HEK293 (cell line): ENCODE results near the gene LIPJ.

Experiments
- HIC1 ChIP-seq: fragments of 450-650 bp; formaldehyde crosslinking; IDR thresholded peaks from 2 replicates; pipeline ENCODE4 v1.5.1; 2016; ENCODE audit warnings: missing biosample characterization, missing genetic modification characterization
- KLF10 ChIP-seq: fragments of 450-650 bp; IDR thresholded peaks from 2 replicates; pipeline ENCODE4 v1.5.1; 2018; ENCODE audit warnings: missing biosample characterization, mild to moderate bottlenecking, missing genetic modification characterization
- KLF8 ChIP-seq: fragments of 450-650 bp; formaldehyde crosslinking; IDR thresholded peaks from 2 replicates; pipeline ENCODE4 v1.5.1; 2016; ENCODE audit warnings: missing biosample characterization, missing genetic modification characterization
- REPIN1 ChIP-seq: fragments of 450-650 bp; formaldehyde crosslinking; IDR thresholded peaks from 2 replicates; pipeline ENCODE4 v1.5.1; 2017; ENCODE audit warnings: missing biosample characterization, missing genetic modification characterization, low read depth
- SETDB1 ChIP-seq: IDR thresholded peaks from one replicate; pipeline ENCODE4 v1.6.1; 2017; ENCODE audit warnings: mild to moderate bottlenecking, low read length, moderate library complexity, mixed read lengths; ENCODE audit not compliant: insufficient read length
- TCF7L2 ChIP-seq: IDR thresholded peaks from 2 replicates; pipeline ENCODE4 v1.6.1; 2011; ENCODE audit warnings: low read depth, mild to moderate bottlenecking, inconsistent platforms, low read length, moderate library complexity, borderline replicate concordance
- YY1 ChIP-seq: fragments of 450-650 bp; formaldehyde crosslinking; IDR thresholded peaks from 2 replicates; pipeline ENCODE4 v1.5.1; 2018; ENCODE audit warnings: missing biosample characterization, missing genetic modification characterization
- YY2 ChIP-seq: fragments of 450-650 bp; formaldehyde crosslinking; IDR thresholded peaks from 2 replicates; pipeline ENCODE4 v1.5.1; 2016; ENCODE audit warnings: missing biosample characterization, missing genetic modification characterization
- ZBTB10 ChIP-seq: fragments of 450-650 bp; formaldehyde crosslinking; IDR thresholded peaks from 2 replicates; pipeline ENCODE4 v1.5.1; 2016; ENCODE audit warnings: missing biosample characterization, missing genetic modification characterization
- ZNF132 ChIP-seq: fragments of 450-650 bp; formaldehyde crosslinking; IDR thresholded peaks from 2 replicates; pipeline ENCODE4 v1.5.1; 2017; ENCODE audit warnings: missing biosample characterization, missing genetic modification characterization, borderline replicate concordance
- ZNF138 ChIP-seq: fragments of 450-650 bp; formaldehyde crosslinking; IDR thresholded peaks from 2 replicates; pipeline ENCODE4 v1.5.1; 2016; ENCODE audit warnings: missing biosample characterization, missing genetic modification characterization, borderline replicate concordance
- ZNF148 ChIP-seq: fragments of 450-650 bp; formaldehyde crosslinking; IDR thresholded peaks from 2 replicates; pipeline ENCODE4 v1.5.0; 2017; ENCODE audit warnings: missing biosample characterization, missing genetic modification characterization, borderline replicate concordance
- ZNF23 ChIP-seq: fragments of 450-650 bp; formaldehyde crosslinking; IDR thresholded peaks from 2 replicates; pipeline ENCODE4 v1.5.1; 2016; ENCODE audit warnings: missing biosample characterization, missing genetic modification characterization, borderline replicate concordance
- ZNF398 ChIP-seq: fragments of 450-650 bp; formaldehyde crosslinking; IDR thresholded peaks from 2 replicates; pipeline ENCODE4 v1.5.1; 2017; ENCODE audit warnings: missing biosample characterization, missing genetic modification characterization
- ZNF423 ChIP-seq: fragments of 450-650 bp; formaldehyde crosslinking; IDR thresholded peaks from 2 replicates; pipeline ENCODE4 v1.5.1; 2016; ENCODE audit warnings: missing biosample characterization, missing genetic modification characterization
- ZNF768 ChIP-seq: fragments of 450-650 bp; formaldehyde crosslinking; IDR thresholded peaks from 2 replicates; pipeline ENCODE4 v1.5.1; 2018; ENCODE audit warnings: missing biosample characterization, mild to moderate bottlenecking, missing genetic modification characterization
- ZNF792 ChIP-seq: fragments of 450-650 bp; formaldehyde crosslinking; IDR thresholded peaks from 2 replicates; pipeline ENCODE4 v1.5.1; 2016; ENCODE audit warnings: missing biosample characterization, missing genetic modification characterization
- ZSCAN30 ChIP-seq: fragments of 450-650 bp; IDR thresholded peaks from 2 replicates; pipeline ENCODE4 v1.5.1; 2018; ENCODE audit warnings: missing biosample characterization, mild to moderate bottlenecking, missing genetic modification characterization, moderate library complexity
- TF ChIP-seq, protein P1 (sequence below): fragments of 450-650 bp; IDR thresholded peaks from 2 replicates; pipeline ENCODE4 v1.5.1; 2018; ENCODE audit warnings: missing biosample characterization, mild to moderate bottlenecking, missing genetic modification characterization
- TF ChIP-seq, protein P2 (sequence below): fragments of 450-650 bp; IDR thresholded peaks from 2 replicates; pipeline ENCODE4 v1.5.1; 2018; ENCODE audit warnings: missing biosample characterization, missing genetic modification characterization
- TF ChIP-seq, protein P3 (sequence below): fragments of 450-650 bp; formaldehyde crosslinking; optimal IDR thresholded peaks from 2 replicates; pipeline ENCODE3; 2016; ENCODE audit warnings: missing biosample characterization, mild to moderate bottlenecking, missing genetic modification characterization
- TF ChIP-seq, protein P4 (sequence below): fragments of 450-650 bp; formaldehyde crosslinking; IDR thresholded peaks from 2 replicates; pipeline ENCODE4 v1.5.1; 2016; ENCODE audit warnings: missing biosample characterization, missing genetic modification characterization
- TF ChIP-seq, protein P5 (sequence below): fragments of 450-650 bp; formaldehyde crosslinking; IDR thresholded peaks from 2 replicates; pipeline ENCODE4 v1.5.1; 2017; ENCODE audit warnings: missing biosample characterization, missing genetic modification characterization

The LIPJ gene

DNA sequence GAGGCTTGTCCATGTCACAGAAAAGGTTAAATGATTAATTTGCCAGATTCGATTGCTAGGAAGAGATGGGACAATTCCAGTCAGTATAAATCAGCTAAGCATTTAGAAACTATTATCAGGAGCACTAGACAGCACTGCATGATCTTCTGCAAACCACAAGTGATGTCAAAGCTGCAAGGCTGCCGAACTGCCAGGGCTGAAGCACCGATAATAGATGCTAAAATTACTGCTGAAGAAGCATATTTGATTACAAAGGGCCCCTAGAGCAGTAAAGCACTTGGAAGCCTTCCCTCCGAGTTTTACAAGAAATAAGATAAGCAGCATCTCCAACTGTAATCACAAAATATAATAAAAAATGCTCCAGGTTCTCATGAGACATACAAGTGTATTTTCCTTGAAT, 44.0 kb upstream of the LIPJ start (continued):
- TF ChIP-seq ZNF132 (tag by site-specific recombination): no peak
- no peak for TF ChIP-seq REPIN1 (tag by site-specific recombination)
- no peak for TF ChIP-seq ZNF768 (tag by site-specific recombination)
- no peak for TF ChIP-seq KLF8 (tag by site-specific recombination)
- no peak for TF ChIP-seq ZBTB10 (tag by site-specific recombination)
- TF ChIP-seq ZSCAN30 (tag by site-specific recombination): peak; percentile 54; the same call in 1 of the 2 replicates
- TF ChIP-seq YY2 (tag by site-specific recombination): no peak
- no peak for TF ChIP-seq ZNF792
- TF ChIP-seq, protein P1, sequence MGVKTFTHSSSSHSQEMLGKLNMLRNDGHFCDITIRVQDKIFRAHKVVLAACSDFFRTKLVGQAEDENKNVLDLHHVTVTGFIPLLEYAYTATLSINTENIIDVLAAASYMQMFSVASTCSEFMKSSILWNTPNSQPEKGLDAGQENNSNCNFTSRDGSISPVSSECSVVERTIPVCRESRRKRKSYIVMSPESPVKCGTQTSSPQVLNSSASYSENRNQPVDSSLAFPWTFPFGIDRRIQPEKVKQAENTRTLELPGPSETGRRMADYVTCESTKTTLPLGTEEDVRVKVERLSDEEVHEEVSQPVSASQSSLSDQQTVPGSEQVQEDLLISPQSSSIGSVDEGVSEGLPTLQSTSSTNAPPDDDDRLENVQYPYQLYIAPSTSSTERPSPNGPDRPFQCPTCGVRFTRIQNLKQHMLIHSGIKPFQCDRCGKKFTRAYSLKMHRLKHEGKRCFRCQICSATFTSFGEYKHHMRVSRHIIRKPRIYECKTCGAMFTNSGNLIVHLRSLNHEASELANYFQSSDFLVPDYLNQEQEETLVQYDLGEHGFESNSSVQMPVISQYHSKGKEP (tag by site-specific recombination): peak; percentile 96
- TF ChIP-seq HIC1 (tag by site-specific recombination): no peak
- TF ChIP-seq SETDB1: no peak
- TF ChIP-seq YY1 (tag by site-specific recombination): no peak
- no peak for TF ChIP-seq ZNF138
- TF ChIP-seq ZNF423 (tag by site-specific recombination): no peak
- TF ChIP-seq, protein P2, sequence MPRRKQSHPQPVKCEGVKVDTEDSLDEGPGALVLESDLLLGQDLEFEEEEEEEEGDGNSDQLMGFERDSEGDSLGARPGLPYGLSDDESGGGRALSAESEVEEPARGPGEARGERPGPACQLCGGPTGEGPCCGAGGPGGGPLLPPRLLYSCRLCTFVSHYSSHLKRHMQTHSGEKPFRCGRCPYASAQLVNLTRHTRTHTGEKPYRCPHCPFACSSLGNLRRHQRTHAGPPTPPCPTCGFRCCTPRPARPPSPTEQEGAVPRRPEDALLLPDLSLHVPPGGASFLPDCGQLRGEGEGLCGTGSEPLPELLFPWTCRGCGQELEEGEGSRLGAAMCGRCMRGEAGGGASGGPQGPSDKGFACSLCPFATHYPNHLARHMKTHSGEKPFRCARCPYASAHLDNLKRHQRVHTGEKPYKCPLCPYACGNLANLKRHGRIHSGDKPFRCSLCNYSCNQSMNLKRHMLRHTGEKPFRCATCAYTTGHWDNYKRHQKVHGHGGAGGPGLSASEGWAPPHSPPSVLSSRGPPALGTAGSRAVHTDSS: no peak
- TF ChIP-seq, protein P3, sequence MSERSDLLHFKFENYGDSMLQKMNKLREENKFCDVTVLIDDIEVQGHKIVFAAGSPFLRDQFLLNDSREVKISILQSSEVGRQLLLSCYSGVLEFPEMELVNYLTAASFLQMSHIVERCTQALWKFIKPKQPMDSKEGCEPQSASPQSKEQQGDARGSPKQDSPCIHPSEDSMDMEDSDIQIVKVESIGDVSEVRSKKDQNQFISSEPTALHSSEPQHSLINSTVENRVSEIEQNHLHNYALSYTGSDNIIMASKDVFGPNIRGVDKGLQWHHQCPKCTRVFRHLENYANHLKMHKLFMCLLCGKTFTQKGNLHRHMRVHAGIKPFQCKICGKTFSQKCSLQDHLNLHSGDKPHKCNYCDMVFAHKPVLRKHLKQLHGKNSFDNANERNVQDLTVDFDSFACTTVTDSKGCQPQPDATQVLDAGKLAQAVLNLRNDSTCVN: no peak
- TF ChIP-seq TCF7L2: peak; percentile 32; the same call in 1 of the 2 replicates
- no peak for TF ChIP-seq ZNF23 (tag by site-specific recombination)
- TF ChIP-seq, protein P4, sequence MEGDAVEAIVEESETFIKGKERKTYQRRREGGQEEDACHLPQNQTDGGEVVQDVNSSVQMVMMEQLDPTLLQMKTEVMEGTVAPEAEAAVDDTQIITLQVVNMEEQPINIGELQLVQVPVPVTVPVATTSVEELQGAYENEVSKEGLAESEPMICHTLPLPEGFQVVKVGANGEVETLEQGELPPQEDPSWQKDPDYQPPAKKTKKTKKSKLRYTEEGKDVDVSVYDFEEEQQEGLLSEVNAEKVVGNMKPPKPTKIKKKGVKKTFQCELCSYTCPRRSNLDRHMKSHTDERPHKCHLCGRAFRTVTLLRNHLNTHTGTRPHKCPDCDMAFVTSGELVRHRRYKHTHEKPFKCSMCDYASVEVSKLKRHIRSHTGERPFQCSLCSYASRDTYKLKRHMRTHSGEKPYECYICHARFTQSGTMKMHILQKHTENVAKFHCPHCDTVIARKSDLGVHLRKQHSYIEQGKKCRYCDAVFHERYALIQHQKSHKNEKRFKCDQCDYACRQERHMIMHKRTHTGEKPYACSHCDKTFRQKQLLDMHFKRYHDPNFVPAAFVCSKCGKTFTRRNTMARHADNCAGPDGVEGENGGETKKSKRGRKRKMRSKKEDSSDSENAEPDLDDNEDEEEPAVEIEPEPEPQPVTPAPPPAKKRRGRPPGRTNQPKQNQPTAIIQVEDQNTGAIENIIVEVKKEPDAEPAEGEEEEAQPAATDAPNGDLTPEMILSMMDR (tag by site-specific recombination): no peak
- no peak for TF ChIP-seq ZNF148 (tag by site-specific recombination)
- TF ChIP-seq KLF10 (tag by site-specific recombination): no peak
- no peak for TF ChIP-seq ZNF398 (tag by site-specific recombination)
- TF ChIP-seq, protein P5, sequence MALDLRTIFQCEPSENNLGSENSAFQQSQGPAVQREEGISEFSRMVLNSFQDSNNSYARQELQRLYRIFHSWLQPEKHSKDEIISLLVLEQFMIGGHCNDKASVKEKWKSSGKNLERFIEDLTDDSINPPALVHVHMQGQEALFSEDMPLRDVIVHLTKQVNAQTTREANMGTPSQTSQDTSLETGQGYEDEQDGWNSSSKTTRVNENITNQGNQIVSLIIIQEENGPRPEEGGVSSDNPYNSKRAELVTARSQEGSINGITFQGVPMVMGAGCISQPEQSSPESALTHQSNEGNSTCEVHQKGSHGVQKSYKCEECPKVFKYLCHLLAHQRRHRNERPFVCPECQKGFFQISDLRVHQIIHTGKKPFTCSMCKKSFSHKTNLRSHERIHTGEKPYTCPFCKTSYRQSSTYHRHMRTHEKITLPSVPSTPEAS (tag by site-specific recombination): no peak
